ENCODE data around the gene THRB.
"Not testable (repeated sequence)": the region's sequence is repeated elsewhere in the genome, so short reads cannot be mapped to it uniquely, and the experiment has no call there.

Gene THRB

GRCh38 chr3:24434651-24435050 is 60.0 kb downstream of the THRB start:
- FAIRE-seq (no peak), DNase-seq (ENCODE audit: insufficient read length, low spot score) (no peak)
- TF ChIP-seq CTCF (IDR thresholded peaks at IDR 0.05; ENCODE audit: insufficient read depth, missing control alignments), result no peak

GRCh38 chr3:24433838-24434591 is 60.6 kb downstream of the THRB start:
- no peak for TF ChIP-seq CTCF (IDR thresholded peaks at IDR 0.05; ENCODE audit: insufficient read depth, missing control alignments)
- DNase-seq (ENCODE audit: insufficient read length, low spot score) (no peak), FAIRE-seq (no peak)

GRCh38 chr3:24432989-24433388 is 61.7 kb downstream of the THRB start:
- DNase-seq (ENCODE audit: insufficient read length, low spot score) (no peak), FAIRE-seq (no peak)
- TF ChIP-seq CTCF (IDR thresholded peaks at IDR 0.05; ENCODE audit: insufficient read depth, missing control alignments), result no peak

GRCh38 chr3:24428481-24428880 is 66.2 kb downstream of the THRB start:
- no peak for TF ChIP-seq CTCF (IDR thresholded peaks at IDR 0.05; ENCODE audit: insufficient read depth, missing control alignments)
- DNase-seq (ENCODE audit: insufficient read length, low spot score), result no peak
- no peak for FAIRE-seq

GRCh38 chr3:24426896-24427295 is 67.8 kb downstream of the THRB start:
- FAIRE-seq (no peak), DNase-seq (ENCODE audit: insufficient read length, low spot score) (no peak)

GRCh38 chr3:24420829-24421228 is 73.8 kb downstream of the THRB start:
- not testable (repeated sequence) for DNase-seq (ENCODE audit: insufficient read length, low spot score); FAIRE-seq

More at GRCh38 chr3:24426896-24427295, 67.8 kb downstream of the THRB start:
- no peak for TF ChIP-seq CTCF (IDR thresholded peaks at IDR 0.05; ENCODE audit: insufficient read depth, missing control alignments)

- DNase-seq (ENCODE audit: insufficient read length, low spot score) (no peak), FAIRE-seq (no peak)
- no peak for TF ChIP-seq CTCF (IDR thresholded peaks at IDR 0.05; ENCODE audit: insufficient read depth, missing control alignments)
Measured at GRCh38 chr3:24420224-24420623, 74.4 kb downstream of the THRB start.

All from D721Med (cell line).